HG02623 (cell line): Measurements from ENCODE around the gene FBXL13.
"Not testable (repeated sequence)": the region's sequence is repeated elsewhere in the genome, so short reads cannot be mapped to it uniquely, and the experiment has no call there.

Experiments
- ATAC-seq: cut with Tn5 transposase; IDR thresholded peaks from one replicate; pipeline ENCODE4 v1.9.1; 2021; ENCODE audit warnings: moderate library complexity; ENCODE audit not compliant: unreplicated experiment

The FBXL13 gene

DNA sequence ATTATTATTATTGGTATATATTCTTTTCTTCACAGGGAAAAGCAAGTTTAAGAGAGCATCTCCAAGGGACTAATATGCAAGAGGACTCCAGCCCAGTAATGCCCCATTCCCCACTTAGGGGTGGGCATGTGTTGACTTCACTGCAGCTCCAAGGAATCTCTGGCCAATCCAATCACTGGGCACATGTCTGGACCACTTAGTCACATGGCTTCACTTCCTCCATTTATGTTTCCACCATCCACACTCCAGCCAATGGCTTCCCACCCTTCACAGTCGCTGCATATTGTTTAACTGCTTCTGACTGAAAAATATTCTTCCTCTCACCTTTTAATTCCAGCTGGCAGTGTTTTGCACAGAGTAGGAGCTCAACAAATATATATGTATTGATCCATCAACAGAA lies 43.6 kb downstream of the FBXL13 start:
- no peak for ATAC-seq

DNA sequence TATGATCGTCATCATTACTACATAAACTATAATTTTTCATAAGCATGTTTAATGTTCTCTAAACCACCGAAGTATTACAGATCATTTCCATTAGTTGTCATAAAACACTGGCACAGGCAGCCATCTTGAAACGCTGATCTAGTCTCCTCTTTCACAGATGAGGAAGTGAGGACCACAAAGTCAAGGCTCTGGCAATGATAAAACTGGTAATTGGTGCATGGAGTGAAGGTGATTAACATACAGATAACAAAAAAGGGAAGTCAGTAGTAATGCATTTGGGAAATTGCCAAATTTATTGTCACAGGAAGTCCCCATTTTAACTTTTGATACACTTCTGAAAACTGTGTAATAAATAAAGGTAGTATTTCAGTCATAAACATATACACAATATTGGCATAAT lies 49.3 kb downstream of the FBXL13 start:
- ATAC-seq: no peak

DNA sequence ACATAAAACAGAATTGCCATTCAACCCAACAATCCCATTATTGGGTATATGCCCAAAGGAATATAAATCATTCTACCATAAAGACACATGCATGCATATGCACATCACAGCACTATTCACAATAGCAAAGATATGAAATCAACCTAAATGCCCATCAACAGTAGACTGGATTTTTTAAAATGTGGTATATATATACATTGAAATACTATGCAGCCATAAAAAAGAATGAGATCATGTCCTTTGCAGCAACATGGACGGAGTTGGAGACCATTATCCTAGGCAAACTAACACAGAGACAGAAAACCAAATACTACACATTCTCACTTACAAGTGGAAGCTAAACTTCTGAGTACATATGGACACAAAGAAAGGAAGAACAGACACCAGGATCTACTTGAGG lies 51.0 kb downstream of the FBXL13 start:
- not testable (repeated sequence) for ATAC-seq

DNA sequence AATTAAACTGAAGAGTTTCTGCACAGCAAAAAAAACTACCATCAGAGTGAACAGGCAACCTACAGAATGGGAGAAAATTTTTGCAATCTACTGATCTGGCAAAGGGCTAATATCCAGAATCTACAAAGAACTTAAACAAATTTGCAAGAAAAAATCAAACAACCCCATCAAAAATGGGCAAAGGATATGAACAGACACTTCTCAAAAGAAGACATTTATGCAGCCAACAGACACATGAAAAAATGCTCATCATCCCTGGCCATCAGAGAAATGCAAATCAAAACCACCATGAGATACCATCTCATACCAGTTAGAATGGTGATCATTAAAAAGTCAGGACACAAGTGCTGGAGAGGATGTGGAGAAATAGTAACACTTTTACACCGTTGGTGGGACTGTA lies 53.1 kb downstream of the FBXL13 start:
- ATAC-seq: not testable (repeated sequence)

DNA sequence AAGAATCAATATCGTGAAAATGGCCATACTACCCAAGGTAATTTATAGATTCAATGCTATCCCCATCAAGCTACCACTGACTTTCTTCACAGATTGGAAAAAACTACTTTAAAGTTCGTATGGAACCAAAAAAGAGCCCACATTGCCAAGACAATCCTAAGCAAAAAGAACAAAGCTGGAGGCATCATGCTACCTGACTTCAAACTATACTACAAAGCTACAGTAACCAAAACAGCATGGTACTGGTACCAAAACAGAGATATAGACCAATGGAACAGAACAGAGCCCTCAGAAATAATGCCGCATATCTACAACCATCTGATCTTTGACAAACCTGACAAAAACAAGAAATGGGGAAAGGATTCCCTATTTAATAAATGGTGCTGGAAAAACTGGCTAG lies 53.7 kb downstream of the FBXL13 start:
- not testable (repeated sequence) for ATAC-seq

DNA sequence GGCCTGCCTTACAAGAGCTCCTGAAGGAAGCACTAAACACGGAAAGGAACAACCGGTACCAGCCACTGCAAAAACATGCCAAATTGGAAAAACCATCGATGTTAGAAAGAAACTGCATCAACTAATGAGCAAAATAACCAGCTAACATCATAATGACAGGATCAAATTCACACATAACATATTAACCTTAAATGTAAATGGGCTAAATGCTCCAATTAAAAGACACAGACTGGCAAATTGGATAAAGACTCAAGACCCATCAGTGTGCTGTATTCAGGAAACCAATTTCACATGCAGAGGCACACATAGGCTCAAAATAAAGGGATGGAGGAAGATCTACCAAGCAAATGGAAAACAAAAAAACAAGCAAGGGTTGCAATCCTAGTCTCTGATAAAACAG lies 56.3 kb downstream of the FBXL13 start:
- not testable (repeated sequence) for ATAC-seq

DNA sequence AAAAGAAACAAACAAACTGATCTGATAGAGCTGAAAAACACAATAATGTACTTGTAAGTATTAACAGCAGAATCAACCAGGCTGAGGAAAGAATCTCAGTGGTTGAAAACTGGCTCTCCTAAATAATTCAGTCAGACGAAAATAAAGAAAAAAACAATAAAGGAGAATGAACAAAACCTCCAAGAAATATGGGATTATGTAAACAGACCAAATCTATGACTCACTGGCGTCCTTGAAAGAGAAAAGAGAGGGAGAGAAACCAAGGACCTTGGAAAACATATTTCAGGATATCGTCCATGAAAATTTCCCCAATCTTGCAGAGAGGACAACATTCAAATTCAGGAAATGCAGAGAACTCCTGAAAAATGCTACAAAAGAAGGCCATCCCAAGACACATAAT lies 62.9 kb downstream of the FBXL13 start:
- no peak for ATAC-seq

DNA sequence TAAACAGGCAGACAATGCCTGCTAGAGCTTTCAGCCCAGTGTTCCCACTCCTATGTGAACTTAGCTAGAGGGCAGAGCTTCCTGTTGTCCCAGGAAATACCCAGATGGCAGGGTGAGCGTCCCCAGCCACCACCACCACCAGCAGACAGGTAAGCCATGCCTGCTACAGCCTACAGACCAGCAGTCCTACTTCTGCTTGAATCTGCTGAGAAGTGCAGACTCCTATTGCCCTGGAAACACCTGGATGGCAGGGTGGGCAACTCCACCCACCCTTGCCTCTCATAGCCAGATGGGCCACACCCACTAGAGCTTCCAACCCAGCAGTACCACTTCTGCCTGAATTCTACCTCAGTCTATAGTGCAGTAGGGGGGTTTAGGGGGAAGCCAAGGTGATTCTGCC lies 64.4 kb downstream of the FBXL13 start:
- ATAC-seq: no peak

DNA sequence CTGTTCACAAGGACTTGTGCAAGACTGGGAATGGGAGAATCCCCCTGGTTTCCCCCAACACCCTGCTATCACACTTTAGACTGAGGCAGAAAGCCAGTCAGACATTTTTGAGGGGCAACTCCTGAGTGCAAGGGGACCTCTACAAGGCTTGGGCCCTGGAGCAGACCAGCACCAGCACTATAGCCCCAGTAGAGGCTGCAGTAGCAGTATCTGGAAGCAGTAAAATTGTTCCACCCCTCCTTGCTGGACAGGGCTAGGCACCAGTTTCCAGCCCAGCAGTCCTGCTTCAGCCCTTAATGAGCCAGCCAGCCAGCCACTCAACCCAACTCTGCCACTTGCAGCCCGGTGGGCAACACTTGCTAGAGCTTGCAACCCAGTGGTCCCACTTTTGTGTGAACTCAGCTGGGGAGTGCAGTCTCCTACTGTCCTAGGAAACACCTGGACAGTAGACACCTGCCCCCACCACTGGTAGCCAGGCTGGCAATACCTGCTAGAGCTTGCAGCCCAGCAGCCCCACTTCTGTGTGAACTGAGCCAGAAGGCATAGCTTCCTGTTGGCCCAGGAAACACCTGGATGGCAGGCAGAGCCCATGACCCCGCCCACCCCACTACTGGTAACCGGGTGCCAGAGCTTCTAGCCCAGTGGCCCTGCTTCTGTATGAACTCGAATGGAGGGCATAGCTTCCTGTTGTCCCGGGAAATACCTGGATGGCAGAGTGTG lies 65.0 kb downstream of the FBXL13 start:
- ATAC-seq: no peak

DNA sequence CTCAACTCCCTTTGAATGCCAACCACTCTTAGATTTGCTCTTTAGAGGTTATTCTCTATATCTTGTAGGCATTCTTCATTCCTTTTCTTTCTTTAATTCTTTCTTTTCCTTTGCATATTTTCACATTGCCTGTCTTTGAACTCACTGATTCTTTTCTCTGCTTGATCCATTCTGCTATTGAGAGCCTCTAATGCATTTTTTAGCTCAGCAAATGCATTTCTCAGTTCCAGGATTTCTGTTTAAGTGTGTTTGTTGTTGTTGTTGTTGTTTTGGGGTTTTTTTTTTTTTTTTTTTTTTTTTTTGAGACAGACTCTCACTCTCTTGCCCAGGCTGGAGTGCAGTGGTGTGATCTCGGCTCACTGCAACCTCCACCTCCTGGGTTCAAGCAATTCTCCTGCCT lies 71.6 kb downstream of the FBXL13 start:
- ATAC-seq: no peak

DNA sequence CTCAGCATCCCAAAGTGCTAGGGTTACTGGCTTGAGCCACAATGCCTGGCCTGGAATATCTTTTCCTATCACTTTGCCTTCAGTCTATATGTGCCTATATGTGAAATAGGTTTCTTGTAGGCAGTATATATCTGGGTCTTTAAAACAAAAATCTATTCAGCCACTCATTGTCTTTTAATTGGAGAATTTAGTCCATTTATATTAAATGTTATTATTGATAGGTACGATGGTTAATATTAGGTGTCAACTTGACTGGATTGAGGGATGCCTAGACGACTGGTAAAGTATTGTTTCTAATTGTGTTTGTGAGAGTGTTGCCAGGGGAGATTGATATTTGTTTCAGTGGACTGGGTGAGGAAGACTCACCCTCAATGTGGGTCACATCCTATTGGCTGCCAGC lies 73.4 kb downstream of the FBXL13 start:
- no peak for ATAC-seq

DNA sequence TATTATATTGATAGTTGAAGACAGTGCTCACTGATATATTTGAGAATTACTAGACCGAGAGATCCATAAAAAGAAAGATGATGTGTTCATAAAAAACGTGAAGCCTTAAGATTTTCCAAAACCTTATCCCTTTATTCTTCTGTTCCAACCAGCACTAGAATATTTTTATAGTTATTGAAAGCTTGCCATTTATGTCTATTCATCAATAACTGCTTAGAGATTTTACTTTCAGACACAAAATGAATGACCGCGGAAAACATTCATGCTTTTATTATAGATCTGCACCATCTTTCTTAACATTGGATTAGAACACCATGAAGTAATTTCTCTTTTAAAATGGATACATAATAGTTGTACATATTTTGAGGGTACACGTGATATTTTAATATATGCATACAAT lies 77.6 kb downstream of the FBXL13 start:
- no peak for ATAC-seq

DNA sequence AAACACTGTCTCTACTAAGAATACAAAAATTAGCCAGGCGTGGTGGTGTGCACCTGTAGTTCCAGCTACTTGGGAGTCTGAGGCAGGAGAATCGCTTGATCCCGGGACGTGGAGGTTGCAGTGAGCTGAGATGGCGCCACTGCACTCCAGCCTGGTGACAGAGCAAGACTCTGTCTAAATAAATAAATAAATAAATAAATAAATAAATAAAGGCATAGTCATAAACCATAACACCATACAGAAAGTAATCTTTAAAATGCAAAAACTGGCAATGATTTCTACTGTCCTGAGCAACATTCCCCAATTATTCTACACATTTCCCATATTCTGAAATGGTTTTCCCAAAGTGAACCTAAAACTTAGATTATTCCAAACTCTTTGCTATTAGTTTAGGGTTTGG lies 79.0 kb downstream of the FBXL13 start:
- not testable (repeated sequence) for ATAC-seq

DNA sequence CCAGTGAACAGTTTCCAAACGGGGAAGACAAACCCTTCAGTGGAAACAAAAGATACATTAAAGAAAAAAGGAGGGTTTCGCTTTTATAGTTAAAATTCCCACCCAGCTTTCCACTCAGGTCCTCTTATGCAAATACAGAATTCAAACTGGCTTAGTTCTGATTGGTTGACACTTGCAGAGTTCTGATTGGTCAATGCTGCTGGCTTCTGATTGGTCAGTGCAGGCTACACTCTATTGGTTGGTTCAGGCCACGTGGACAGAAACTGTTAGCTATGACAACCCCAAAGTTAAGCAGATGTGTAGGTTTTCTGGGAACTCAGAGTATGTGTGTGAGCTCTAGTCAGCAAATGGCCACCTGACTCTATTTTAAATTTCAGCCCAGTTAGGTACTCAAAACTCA lies 80.0 kb downstream of the FBXL13 start:
- no peak for ATAC-seq

DNA sequence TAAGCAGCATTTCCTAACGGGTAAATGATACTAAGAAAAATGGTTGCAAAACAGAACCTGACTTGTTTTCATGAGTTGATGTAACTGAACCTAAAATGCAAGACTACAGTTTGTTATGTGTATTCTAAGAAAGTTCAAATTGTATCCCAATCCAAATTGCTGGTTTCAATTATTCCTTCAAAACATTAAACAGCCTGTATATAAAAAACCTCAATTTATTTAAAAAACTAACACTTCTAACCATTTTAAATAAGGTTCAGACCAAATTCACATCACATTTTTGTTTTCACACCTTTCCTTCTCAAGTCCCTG lies 80.9 kb downstream of the FBXL13 start:
- ATAC-seq: no peak

DNA sequence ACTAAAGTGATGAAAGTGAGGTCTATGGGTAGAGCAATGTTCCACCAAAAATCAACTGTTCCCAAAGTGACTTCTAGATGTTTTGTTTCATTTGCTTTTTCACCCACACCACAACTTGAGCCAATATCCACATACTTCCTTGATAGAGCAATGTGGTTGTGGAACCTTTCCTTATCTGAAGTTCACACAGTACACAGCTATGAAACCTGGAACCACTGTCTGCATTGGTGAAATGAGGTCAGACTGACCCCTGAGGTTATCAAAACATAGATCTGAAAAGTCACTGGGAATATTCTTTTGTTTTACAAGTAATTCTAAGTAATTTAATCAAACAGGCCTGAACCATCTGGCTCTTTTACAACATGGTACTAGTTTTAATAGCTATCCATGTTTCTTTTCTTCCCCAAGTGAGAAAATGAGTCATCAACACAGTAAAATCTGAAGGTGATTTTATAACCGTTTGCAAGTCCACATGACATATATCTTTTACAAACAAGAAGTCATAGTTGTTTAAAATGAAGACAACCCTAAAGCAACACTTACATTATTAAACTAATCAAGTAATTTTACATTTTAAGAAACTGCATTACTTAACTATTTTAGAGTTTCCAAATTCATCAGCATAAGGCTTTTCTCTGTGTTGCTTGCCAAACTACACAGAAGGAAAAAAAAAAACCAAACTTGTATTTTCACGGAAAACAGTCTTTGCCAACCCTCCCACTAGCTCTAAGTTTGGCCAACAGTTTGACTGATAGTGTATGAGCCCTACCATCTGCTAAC lies 81.5 kb downstream of the FBXL13 start:
- ATAC-seq: no peak

DNA sequence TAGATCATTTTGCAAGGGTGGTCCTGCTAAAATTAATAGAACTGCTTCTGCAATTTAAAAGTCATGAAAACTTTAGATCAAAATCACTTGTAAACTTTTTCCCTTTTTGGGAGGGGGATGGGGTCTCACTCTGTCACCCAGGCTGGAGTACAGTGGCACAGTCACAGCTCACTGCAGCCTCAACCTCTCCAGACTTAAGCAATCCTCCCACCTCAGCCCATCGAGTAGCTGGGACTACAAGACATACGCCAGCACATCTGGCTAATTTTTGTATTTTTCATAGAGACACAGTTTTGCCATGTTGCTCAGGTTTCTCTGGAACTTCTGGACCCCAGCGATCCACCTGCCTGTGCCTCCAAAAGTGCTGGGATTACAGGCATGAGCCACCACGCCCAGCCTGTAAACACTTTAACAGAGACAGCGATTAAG lies 82.1 kb downstream of the FBXL13 start:
- no peak for ATAC-seq

DNA sequence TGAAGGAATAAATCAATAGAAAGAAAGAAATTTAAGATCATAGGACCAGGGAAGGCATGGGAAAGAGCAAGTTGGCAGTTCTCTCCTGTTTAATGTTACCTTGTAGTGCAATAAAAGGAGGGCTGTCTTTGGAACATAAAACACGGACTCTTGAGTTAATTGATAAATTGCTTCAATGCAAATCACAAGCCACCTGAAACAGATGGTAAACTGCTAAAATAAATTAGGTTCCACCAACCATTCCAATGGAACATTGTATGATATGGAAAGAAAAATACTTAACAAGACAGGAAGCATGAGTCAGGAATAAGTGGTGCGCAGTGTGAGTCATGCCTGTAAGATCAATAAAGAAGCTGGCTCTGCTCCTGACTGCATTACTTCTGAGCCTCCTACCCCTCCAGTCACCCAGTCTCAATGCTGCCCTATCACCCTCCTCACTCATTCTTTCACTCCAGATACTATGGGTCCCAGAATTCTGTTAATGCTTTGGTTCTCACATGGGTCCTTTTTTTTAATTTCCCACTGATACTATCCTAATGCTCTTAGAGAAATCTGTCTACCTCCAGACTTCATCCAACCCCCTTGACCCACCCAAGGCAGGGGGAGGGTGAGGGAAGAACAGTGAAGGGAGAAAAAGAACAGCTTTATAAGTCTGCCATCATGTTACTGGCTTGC lies 82.9 kb downstream of the FBXL13 start:
- no peak for ATAC-seq

DNA sequence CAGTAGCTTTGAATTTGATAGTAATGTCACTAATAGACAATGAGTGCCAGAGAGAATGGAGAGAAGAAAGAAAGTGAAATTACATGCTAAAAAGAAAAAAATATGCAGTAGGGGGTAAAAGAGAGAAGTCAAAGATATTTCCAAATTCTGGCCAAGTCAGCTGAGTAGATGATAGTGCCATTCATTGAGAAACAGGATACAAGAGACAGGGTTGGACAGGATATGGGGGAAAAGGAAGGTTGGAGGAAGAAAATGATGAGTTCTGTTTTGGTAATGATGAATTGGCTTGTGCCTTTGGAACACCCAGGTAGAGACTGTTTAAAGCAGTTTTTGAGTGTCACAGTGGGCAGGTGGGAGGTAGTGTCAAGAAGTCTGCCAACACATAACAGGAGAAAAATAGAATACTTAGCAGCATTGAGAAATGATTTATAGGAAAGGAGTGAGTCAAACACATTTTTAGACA lies 83.5 kb downstream of the FBXL13 start:
- ATAC-seq: no peak

DNA sequence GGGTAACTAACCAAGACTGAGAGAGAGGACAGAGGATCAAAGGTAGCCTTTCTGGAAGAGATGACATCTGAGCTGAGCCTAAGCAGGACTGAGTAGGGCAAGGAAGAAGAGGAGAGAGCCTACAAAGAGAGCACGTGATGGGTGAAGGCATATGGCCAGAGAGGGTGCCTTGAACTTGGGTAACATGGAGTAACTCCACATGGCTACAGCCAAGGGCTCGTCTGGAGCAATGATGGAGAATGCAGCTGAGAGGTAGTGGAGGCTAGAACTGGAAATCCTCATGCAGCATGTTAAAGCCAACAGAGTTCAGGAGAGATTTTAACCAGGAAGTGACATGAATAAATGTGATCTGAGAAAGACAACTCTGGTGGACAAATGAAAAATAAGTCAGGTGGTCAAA lies 84.0 kb downstream of the FBXL13 start:
- ATAC-seq: no peak

DNA sequence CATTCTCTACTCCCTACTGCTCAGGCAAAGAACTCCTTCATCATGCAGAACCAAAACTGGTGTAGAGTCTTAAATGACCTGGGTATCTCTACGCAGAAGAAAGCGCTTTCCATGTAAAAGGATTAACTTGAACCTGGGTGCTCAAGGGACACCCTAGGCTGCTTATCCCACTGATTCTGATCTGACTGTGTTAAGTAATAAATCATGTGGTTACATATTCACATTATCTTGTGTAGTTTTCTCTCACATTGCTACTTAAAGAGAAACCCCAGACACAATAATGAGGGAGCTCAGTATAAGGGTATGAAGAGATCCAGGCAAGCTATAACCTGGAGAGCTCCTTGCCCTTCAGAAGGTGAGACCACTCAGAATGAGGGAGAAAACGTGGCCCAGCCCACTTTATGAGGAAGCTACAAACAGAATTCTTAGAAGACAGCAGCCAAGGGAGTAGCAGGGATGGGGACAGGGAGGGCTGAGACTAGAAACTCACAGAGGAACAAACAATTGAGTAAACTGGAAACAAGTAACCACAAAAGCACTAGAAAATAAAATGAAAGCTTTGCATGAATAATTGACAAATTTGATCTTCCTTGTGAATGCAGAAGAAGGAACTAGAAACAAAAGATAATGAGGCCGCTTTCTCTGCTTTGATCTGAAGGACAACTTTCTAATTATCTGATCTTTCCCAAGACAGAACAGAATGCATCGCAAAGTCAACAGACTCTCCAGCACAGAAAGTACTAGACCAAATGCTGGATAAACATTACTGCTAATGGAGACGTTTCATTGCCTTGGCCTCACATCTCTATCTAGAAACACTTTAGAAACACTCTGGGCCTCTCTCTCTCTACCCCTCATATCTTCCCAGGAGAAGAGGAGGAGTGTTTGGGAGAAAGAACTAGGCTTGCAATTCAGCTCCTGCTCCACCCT lies 85.7 kb downstream of the FBXL13 start:
- ATAC-seq: no peak
